ENCODE measurements around the gene MSH4. TPM values are rescaled to one million over a fixed set of nuclear protein-coding genes. Genes with fewer than 3 reads are reported as not detected.

The MSH4 gene
- total RNA-seq, 1 experiment from 2014 or later = 0.33 TPM

DNA sequence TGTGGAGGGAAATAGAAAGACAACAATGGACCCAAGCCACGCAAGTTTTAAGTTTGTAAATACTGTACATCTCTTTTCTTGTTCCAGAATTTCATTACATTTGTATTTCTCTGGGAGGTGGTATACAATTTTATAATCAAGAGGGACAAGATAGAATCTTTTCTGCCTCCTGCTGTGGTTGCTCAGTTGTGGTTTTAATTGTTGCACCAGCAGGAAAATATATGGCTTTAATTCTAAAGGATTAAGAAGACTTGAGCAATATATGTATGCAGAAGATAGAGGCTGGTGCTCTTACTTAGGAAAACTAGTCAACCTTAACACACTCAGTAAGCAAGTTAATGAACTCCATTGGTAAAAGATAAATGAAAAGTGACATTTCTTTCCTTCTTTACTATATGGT lies 155.3 kb downstream of the MSH4 start:
- no peaks in the 10 kb centered on the region for H3K36me3 Mint-ChIP-seq
- TF ChIP-seq KAT7 (CRISPR knock-in tag; IDR thresholded peaks at IDR 0.05; ENCODE audit: borderline replicate concordance) (no peak), PRRX2 (CRISPR knock-in tag; IDR thresholded peaks at IDR 0.05) (no peak), IRF2 (CRISPR knock-in tag; IDR thresholded peaks at IDR 0.05; ENCODE audit: borderline replicate concordance, low read depth) (no peak), ELF4 (CRISPR knock-in tag; IDR thresholded peaks at IDR 0.05; ENCODE audit: low read depth) (no peak), ZNF671 (CRISPR knock-in tag; IDR thresholded peaks at IDR 0.05) (no peak), ZNF423 (CRISPR knock-in tag; IDR thresholded peaks at IDR 0.05) (no peak), RORB (CRISPR knock-in tag; IDR thresholded peaks at IDR 0.05) (no peak), CBFB (CRISPR knock-in tag; IDR thresholded peaks at IDR 0.05; ENCODE audit: low read depth) (no peak)
- TF ChIP-seq, protein P1, sequence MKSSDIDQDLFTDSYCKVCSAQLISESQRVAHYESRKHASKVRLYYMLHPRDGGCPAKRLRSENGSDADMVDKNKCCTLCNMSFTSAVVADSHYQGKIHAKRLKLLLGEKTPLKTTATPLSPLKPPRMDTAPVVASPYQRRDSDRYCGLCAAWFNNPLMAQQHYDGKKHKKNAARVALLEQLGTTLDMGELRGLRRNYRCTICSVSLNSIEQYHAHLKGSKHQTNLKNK (CRISPR knock-in tag; IDR thresholded peaks at IDR 0.05) = no peak
- TF ChIP-seq, protein P2, sequence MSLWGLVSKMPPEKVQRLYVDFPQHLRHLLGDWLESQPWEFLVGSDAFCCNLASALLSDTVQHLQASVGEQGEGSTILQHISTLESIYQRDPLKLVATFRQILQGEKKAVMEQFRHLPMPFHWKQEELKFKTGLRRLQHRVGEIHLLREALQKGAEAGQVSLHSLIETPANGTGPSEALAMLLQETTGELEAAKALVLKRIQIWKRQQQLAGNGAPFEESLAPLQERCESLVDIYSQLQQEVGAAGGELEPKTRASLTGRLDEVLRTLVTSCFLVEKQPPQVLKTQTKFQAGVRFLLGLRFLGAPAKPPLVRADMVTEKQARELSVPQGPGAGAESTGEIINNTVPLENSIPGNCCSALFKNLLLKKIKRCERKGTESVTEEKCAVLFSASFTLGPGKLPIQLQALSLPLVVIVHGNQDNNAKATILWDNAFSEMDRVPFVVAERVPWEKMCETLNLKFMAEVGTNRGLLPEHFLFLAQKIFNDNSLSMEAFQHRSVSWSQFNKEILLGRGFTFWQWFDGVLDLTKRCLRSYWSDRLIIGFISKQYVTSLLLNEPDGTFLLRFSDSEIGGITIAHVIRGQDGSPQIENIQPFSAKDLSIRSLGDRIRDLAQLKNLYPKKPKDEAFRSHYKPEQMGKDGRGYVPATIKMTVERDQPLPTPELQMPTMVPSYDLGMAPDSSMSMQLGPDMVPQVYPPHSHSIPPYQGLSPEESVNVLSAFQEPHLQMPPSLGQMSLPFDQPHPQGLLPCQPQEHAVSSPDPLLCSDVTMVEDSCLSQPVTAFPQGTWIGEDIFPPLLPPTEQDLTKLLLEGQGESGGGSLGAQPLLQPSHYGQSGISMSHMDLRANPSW (CRISPR knock-in tag; conservative IDR thresholded peaks at IDR 0.05; ENCODE audit: low read depth) = no peak
- TF ChIP-seq, protein P3, sequence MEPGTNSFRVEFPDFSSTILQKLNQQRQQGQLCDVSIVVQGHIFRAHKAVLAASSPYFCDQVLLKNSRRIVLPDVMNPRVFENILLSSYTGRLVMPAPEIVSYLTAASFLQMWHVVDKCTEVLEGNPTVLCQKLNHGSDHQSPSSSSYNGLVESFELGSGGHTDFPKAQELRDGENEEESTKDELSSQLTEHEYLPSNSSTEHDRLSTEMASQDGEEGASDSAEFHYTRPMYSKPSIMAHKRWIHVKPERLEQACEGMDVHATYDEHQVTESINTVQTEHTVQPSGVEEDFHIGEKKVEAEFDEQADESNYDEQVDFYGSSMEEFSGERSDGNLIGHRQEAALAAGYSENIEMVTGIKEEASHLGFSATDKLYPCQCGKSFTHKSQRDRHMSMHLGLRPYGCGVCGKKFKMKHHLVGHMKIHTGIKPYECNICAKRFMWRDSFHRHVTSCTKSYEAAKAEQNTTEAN (CRISPR knock-in tag; IDR thresholded peaks at IDR 0.05) = no peak
- TF ChIP-seq, protein P4, sequence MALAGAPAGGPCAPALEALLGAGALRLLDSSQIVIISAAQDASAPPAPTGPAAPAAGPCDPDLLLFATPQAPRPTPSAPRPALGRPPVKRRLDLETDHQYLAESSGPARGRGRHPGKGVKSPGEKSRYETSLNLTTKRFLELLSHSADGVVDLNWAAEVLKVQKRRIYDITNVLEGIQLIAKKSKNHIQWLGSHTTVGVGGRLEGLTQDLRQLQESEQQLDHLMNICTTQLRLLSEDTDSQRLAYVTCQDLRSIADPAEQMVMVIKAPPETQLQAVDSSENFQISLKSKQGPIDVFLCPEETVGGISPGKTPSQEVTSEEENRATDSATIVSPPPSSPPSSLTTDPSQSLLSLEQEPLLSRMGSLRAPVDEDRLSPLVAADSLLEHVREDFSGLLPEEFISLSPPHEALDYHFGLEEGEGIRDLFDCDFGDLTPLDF (CRISPR knock-in tag; IDR thresholded peaks at IDR 0.05) = no peak
- TF ChIP-seq, protein P5, sequence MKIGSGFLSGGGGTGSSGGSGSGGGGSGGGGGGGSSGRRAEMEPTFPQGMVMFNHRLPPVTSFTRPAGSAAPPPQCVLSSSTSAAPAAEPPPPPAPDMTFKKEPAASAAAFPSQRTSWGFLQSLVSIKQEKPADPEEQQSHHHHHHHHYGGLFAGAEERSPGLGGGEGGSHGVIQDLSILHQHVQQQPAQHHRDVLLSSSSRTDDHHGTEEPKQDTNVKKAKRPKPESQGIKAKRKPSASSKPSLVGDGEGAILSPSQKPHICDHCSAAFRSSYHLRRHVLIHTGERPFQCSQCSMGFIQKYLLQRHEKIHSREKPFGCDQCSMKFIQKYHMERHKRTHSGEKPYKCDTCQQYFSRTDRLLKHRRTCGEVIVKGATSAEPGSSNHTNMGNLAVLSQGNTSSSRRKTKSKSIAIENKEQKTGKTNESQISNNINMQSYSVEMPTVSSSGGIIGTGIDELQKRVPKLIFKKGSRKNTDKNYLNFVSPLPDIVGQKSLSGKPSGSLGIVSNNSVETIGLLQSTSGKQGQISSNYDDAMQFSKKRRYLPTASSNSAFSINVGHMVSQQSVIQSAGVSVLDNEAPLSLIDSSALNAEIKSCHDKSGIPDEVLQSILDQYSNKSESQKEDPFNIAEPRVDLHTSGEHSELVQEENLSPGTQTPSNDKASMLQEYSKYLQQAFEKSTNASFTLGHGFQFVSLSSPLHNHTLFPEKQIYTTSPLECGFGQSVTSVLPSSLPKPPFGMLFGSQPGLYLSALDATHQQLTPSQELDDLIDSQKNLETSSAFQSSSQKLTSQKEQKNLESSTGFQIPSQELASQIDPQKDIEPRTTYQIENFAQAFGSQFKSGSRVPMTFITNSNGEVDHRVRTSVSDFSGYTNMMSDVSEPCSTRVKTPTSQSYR (CRISPR knock-in tag; IDR thresholded peaks at IDR 0.05) = no peak
- H3K4me1 Mint-ChIP-seq = peaks cover 11% of the 10 kb centered on the region
- H3K4me3 Mint-ChIP-seq = no peak overlapping the region
- POLR2A ChIA-PET = no interaction called here
- H3K27ac Mint-ChIP-seq = no peak overlapping the region
- H3K27me3 Mint-ChIP-seq (ENCODE audit: low read depth) = no peaks in the 10 kb centered on the region
- 0 out of 2 replicates have a peak, but pooled peaks cover 5% of the 10 kb centered on the region for H3K9me3 Mint-ChIP-seq
- CTCF ChIA-PET = interaction anchor here (1.0 kb wide), 1 partner anchor 44 kb away, joined by 4 read pairs; no protein-coding TSS in a partner anchor
- ATAC-seq (no peak), DNase-seq (ENCODE audit: low spot score) (no peak)

DNA sequence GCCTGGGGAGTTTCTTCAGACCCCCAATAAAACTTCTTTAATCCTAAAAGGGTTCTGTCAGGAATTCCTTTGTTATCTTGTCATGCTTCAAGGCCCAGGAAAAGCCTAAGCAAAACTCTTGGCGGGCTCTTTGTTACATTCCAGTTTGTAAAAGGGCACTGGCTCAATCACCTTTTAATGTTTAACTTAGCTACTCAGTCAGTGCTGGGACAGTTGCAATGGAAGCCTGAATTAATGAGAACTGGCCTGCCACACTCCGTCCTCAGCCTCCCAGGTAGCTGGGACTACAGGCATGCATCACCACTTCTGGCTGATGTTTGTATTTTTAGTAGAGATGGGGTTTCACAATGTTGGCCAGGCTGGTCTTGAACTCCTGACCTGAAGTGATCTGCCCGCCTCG lies 156.8 kb downstream of the MSH4 start:
- peaks cover 9% of the 10 kb centered on the region for H3K9me3 Mint-ChIP-seq
- no peak overlapping the region for H3K27ac Mint-ChIP-seq

More for the DNA sequence above, 156.8 kb downstream of the MSH4 start:
- DNase-seq (ENCODE audit: low spot score) (no peak), ATAC-seq (no peak)
- TF ChIP-seq ZNF671 (CRISPR knock-in tag; IDR thresholded peaks at IDR 0.05) = no peak
- TF ChIP-seq, protein P6, sequence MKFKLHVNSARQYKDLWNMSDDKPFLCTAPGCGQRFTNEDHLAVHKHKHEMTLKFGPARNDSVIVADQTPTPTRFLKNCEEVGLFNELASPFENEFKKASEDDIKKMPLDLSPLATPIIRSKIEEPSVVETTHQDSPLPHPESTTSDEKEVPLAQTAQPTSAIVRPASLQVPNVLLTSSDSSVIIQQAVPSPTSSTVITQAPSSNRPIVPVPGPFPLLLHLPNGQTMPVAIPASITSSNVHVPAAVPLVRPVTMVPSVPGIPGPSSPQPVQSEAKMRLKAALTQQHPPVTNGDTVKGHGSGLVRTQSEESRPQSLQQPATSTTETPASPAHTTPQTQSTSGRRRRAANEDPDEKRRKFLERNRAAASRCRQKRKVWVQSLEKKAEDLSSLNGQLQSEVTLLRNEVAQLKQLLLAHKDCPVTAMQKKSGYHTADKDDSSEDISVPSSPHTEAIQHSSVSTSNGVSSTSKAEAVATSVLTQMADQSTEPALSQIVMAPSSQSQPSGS (CRISPR knock-in tag; IDR thresholded peaks at IDR 0.05; ENCODE audit: borderline replicate concordance, low read depth) = no peak
- TF ChIP-seq CREM (CRISPR knock-in tag; IDR thresholded peaks at IDR 0.05) = no peak
- no peak for TF ChIP-seq TP53 (CRISPR knock-in tag; IDR thresholded peaks at IDR 0.05)
- TF ChIP-seq FOXK1 (CRISPR knock-in tag; IDR thresholded peaks at IDR 0.05) = no peak
- no peak for TF ChIP-seq ESRRA (CRISPR knock-in tag; IDR thresholded peaks at IDR 0.05; ENCODE audit: borderline replicate concordance)
- TF ChIP-seq, protein P7, sequence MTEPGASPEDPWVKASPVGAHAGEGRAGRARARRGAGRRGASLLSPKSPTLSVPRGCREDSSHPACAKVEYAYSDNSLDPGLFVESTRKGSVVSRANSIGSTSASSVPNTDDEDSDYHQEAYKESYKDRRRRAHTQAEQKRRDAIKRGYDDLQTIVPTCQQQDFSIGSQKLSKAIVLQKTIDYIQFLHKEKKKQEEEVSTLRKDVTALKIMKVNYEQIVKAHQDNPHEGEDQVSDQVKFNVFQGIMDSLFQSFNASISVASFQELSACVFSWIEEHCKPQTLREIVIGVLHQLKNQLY (CRISPR knock-in tag; IDR thresholded peaks at IDR 0.05) = no peak
- TF ChIP-seq, protein P5 (CRISPR knock-in tag; IDR thresholded peaks at IDR 0.05) = no peak
- no peak for TF ChIP-seq OVOL2 (CRISPR knock-in tag; IDR thresholded peaks at IDR 0.05; ENCODE audit: borderline replicate concordance)
- no peaks in the 10 kb centered on the region for H3K36me3 Mint-ChIP-seq
- no peaks in the 10 kb centered on the region for H3K27me3 Mint-ChIP-seq (ENCODE audit: low read depth)
- CTCF ChIA-PET = no interaction called here
- POLR2A ChIA-PET = no interaction called here
- H3K4me3 Mint-ChIP-seq = no peak overlapping the region
- H3K4me1 Mint-ChIP-seq = peaks cover 16% of the 10 kb centered on the region

Data from WTC11 (cell line).